Hepatocyte (in vitro differentiated cells): ENCODE measurements around the gene DNAJC15.

Experiments used
- CTCF ChIP-seq: fragments of 200-600 bp; sonication (generic); IDR thresholded peaks from 2 replicates; pipeline ENCODE4 v1.5.1; 2016; ENCODE audit warnings: antibody characterized with exemption, mild to moderate bottlenecking; ENCODE audit not compliant: poor library complexity
- EZH2 ChIP-seq: fragments of 200-600 bp; sonication (generic); IDR thresholded peaks from 2 replicates; pipeline ENCODE4 v1.6.1; 2016; ENCODE audit warnings: antibody characterized with exemption, mild to moderate bottlenecking, borderline replicate concordance
- EZH2phosphoT487 ChIP-seq: fragments of 200-600 bp; sonication (generic); IDR thresholded peaks from one replicate; pipeline ENCODE4 v1.6.1; 2018; ENCODE audit warnings: antibody characterized with exemption, mild to moderate bottlenecking, low read depth, moderate library complexity; ENCODE audit not compliant: unreplicated experiment, severe bottlenecking

DNA sequence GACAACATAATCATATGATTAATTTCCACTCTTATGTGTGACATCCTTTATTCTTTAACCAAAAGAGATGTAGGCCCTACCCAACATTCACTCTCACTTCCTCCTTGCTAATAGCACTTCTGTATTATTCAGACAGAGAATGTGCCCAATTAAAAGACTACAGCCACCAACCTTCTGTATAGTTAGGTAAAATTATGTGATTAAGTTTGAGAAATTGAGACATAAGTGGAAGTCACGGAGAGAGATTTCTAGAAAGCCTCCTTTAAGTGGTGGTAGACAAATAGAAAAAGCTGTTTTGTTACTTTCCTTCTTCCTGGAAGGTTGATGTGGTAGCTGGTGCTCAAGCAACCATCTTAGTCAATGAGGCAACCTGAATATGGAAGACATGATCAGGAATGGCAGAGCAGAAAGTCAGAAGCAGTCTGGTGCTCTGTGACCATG is 46.1 kb upstream of the DNAJC15 start:
- no peak for TF ChIP-seq CTCF
- no peak for TF ChIP-seq EZH2
- TF ChIP-seq EZH2phosphoT487: no peak
